Measurements from ENCODE around the gene GMPPA.

GMPPA gene

GRCh38 chr2:219538504-219538951 is 39.8 kb downstream of the GMPPA start:
- no peak for TF ChIP-seq CTCF (conservative IDR thresholded peaks at IDR 0.05; ENCODE audit: low read depth, low read length)
- no peak for DNase-seq (ENCODE audit: low read depth)

DNA sequence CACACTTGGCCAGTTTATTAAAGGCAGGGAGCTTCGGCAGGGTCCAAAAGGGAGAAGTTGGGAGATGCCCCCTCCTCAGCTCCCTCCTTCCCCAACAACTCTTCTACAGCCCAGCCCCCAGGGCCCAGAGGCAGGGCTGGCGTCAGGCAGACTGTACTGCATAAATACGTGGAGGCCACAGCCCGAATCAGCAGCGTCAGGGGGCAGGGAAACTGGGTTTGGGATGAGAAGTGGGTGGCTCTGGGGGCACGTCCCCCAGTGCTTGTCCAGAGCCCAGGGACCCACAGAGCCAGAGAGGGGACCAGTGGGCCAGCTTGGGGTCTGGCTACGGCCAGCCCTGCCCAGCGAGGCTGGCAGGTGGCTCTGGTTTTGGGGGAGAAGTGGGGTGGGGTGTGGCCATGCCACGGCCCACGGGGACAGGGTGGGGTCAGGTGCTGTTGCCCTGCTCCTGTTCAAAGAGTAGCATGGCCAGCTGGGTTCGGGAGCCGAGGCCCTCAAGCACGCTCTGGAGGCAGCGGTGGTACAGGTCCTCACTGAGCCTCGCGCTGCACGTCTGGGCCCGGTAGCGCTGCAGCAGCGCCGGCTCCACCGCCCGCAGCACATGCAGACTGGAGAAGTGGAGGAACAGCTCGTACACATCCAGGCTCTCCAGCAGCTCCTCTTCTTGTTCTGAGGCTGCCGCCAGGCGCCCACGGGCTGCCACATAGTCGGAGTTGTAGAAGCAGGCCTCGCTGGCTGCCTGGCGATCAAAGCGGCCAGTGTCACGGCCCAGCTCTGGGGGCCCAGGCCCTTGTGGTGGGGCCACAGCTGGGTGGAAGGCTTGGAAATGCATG is 40.5 kb downstream of the GMPPA start:
- H3K4me3 ChIP-seq (ENCODE audit: low read length), result no peak overlapping the region
- no peak for TF ChIP-seq CTCF (conservative IDR thresholded peaks at IDR 0.05; ENCODE audit: low read depth, low read length)
- no peak for DNase-seq (ENCODE audit: low read depth)

More at GRCh38 chr2:219538504-219538951, 39.8 kb downstream of the GMPPA start:
- H3K4me3 ChIP-seq (ENCODE audit: low read length), result no peak overlapping the region

- no peak for DNase-seq (ENCODE audit: low read depth)
- H3K4me3 ChIP-seq (ENCODE audit: low read length), result no peak overlapping the region
These were observed 41.4 kb downstream of the GMPPA start for GRCh38 chr2:219539926-219540678.

GRCh38 chr2:219540784-219541504 is 42.3 kb downstream of the GMPPA start:
- TF ChIP-seq CTCF (conservative IDR thresholded peaks at IDR 0.05; ENCODE audit: low read depth, low read length), result no peak
- H3K4me3 ChIP-seq (ENCODE audit: low read length), result no peak overlapping the region
- DNase-seq (ENCODE audit: low read depth), result no peak

More at GRCh38 chr2:219539926-219540678, 41.4 kb downstream of the GMPPA start:
- TF ChIP-seq CTCF (conservative IDR thresholded peaks at IDR 0.05; ENCODE audit: low read depth, low read length), result no peak

DNA sequence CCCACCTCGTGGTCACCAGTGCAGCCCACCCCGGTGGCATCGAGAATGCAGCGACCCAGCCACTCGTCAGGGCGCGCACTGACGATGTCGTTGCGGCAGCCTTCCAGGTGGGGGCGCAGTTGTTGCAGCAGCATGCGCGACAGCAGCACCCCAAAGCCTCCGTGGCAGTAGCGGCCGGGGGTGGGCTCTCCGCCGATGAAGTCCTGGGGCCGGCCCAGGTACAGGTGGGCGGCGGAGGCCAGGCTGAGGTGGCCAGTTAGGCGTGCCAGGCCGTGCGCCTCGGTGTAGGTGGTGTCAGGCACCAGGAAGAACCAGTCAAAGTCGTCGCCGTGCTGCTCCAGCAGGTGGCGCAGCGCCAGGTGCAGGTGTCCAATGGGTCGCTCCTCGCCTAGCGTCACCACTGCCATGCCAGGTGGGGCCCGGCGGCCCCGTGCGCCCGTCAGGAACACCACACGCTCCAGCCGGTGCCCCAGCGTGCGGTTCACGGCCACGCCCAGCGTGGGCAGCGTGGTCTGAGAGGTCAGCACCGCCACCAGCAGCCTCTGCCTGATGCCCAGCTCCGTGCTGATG is 43.0 kb downstream of the GMPPA start:
- peak overlapping the region; percentile 82 for H3K4me3 ChIP-seq (ENCODE audit: low read length)
- TF ChIP-seq CTCF (conservative IDR thresholded peaks at IDR 0.05; ENCODE audit: low read depth, low read length), result peak; percentile 87
- DNase-seq (ENCODE audit: low read depth), result no peak

DNA sequence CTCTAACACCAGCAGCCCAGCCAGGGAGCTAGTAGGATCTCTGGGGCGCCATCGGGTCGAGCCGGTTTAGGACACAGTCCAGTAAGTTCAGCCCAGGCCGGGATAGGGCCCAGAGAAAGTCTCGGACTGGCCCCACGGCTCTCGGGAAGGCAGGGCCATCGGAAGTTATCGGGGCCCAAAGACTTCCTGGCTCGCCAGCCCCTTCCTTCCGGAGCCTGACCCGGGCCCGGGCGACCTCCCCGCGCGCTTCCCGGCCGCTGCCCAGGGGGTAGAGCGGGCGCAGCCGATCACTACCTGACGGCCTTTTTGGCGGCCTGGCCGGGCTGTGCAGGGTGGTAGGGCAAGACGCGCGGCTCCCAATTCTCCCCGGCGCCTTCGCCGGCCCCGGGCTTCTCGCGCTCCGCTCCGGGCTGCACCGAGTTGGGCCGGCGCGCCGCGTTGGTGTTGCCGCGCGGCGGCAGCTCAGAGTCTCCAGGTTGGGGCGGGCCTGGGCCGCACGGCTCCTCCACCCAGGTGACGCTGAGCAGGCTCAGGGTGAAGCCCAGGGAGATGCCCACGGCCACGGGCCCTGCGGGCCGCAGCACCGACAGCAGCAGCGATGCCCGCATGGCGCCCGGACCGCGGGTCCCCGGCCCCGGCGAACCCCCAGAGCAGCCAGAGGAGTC is 44.4 kb downstream of the GMPPA start:
- no peak for TF ChIP-seq CTCF (conservative IDR thresholded peaks at IDR 0.05; ENCODE audit: low read depth, low read length)
- no peak for DNase-seq (ENCODE audit: low read depth)
- peak overlapping the region; percentile 82 for H3K4me3 ChIP-seq (ENCODE audit: low read length)

Data from retinal pigment epithelial cell (primary cell).